Measurements from ENCODE around the gene USP53. TPM values are rescaled to one million over a fixed set of nuclear protein-coding genes. Genes with fewer than 3 reads are reported as not detected.

Gene USP53
- total and polyA plus RNA-seq, 2 of the 13 experiments (the other 11 are each of a cell fraction or from before 2014, with no cell fraction given) = 5.3 to 8.1 TPM

GRCh38 chr4:119271361-119272085, 59.0 kb downstream of the USP53 start:
- in situ Hi-C loops (cut with HindIII; ENCODE audit: extremely low pct_ligation_motif_present, low pct_unique_long_range_greater_than_20kb) = no loop called here
- TF ChIP-seq ZBTB37 (CRISPR knock-in tag; IDR thresholded peaks at IDR 0.05) (no peak), ZNF616 (CRISPR knock-in tag; IDR thresholded peaks at IDR 0.05; ENCODE audit: low read depth) (no peak), RCOR2 (CRISPR knock-in tag; IDR thresholded peaks at IDR 0.05) (no peak), ZFP36L2 (CRISPR knock-in tag; IDR thresholded peaks at IDR 0.05) (no peak), HMG20A (CRISPR knock-in tag; IDR thresholded peaks at IDR 0.05; ENCODE audit: borderline replicate concordance) (no peak), ZSCAN21 (CRISPR knock-in tag; IDR thresholded peaks at IDR 0.05; ENCODE audit: borderline replicate concordance) (no peak), ETV6 (CRISPR knock-in tag; conservative IDR thresholded peaks at IDR 0.05) (no peak), ZNF367 (CRISPR knock-in tag; IDR thresholded peaks at IDR 0.05; ENCODE audit: borderline replicate concordance) (no peak), MED8 (CRISPR knock-in tag; IDR thresholded peaks at IDR 0.05; ENCODE audit: insufficient replicate concordance) (no peak), ZNF281 (CRISPR knock-in tag; IDR thresholded peaks at IDR 0.05; ENCODE audit: borderline replicate concordance) (no peak), ZBTB34 (CRISPR knock-in tag; IDR thresholded peaks at IDR 0.05) (no peak), ZNF570 (CRISPR knock-in tag; IDR thresholded peaks at IDR 0.05; ENCODE audit: borderline replicate concordance) (no peak), HIC2 (CRISPR knock-in tag; IDR thresholded peaks at IDR 0.05; ENCODE audit: low read depth) (no peak), SIX4 (CRISPR knock-in tag; IDR thresholded peaks at IDR 0.05) (no peak)
- Histone ChIP-seq H4K20me1 (ENCODE audit: insufficient read depth, low read length) (no peaks in the 10 kb centered on the region), H2AFZ (ENCODE audit: low read length) (no peak overlapping the region), H3K9ac (ENCODE audit: insufficient read depth, low read depth, low read length) (no peak overlapping the region), H3K9me3 (ENCODE audit: low read length) (no peaks in the 10 kb centered on the region), H3K79me2 (ENCODE audit: insufficient read depth, low read length) (no peaks in the 10 kb centered on the region), H3K4me1 (ENCODE audit: insufficient read depth, low read length) (no peaks in the 10 kb centered on the region), H3K36me3 (replicated peaks in 1 of 2; ENCODE audit: control insufficient read depth in 1 of 2, insufficient read depth in 2 of 2, low read length in 2 of 2) (peaks cover 3 to 13% of the 10 kb centered on the region in 2 experiments; a peak in 4 of 5 replicates), H3K27ac (ENCODE audit: extremely low read length, insufficient read depth, low read length) (no peak overlapping the region), H3K27me3 (ENCODE audit: control insufficient read depth in 1 of 2, insufficient read depth in 2 of 2, low read length in 2 of 2) (no peaks in the 10 kb centered on the region), H3K4me3 (replicated peaks in 1 of 3; ENCODE audit: insufficient read depth in 1 of 3, low read depth in 2 of 3, low read length in 3 of 3) (no peak overlapping the region), H3K4me2 (ENCODE audit: low read depth, low read length) (no peak overlapping the region)
- WGBS (ENCODE audit: low lambda C conversion rate) = 98% methylated on average over 6 of the region's 6 CpGs
- ATAC-seq = no peak
- no peak for DNase-seq (ENCODE audit: low spot score)
- BruUV-seq (replicated peaks) = no TSS peak
- ChIA-PET POLR2A (no interaction called here), CTCF (ENCODE audit: low intra/inter-chr PET ratio, low total read pairs) (no interaction called here)
- intact Hi-C loops (cut with micrococcal nuclease; ENCODE audit: unreplicated experiment) = no loop called here
- no peak for FAIRE-seq
